ENCODE measurements around the gene LMF1. TPM values are rescaled to one million over a fixed set of nuclear protein-coding genes. Genes with fewer than 3 reads are reported as not detected.

The LMF1 gene
- total RNA-seq, 3 donors from 2014 or later (not counting 1 experiment from before 2014, with no cell fraction given) = 28.2 to 42.2 (median 41.2) TPM

GRCh38 chr16:892536-893255, 78.1 kb downstream of the LMF1 start:
- WGBS (ENCODE audit: insufficient coverage) = 89% methylated on average over 35 of the region's 35 CpGs
- Histone ChIP-seq H3K4me1 (ENCODE audit: control insufficient read depth, insufficient read depth, low read length) (no peaks in the 10 kb centered on the region), H3K27ac (ENCODE audit: low read length) (no peak overlapping the region), H3K4me3 (ENCODE audit: low read length) (no peak overlapping the region), H3K36me3 (ENCODE audit: control insufficient read depth, insufficient read depth, low read length) (peaks cover 6% of the 10 kb centered on the region), H3K9me3 (ENCODE audit: control insufficient read depth, insufficient read depth, low read length) (no peaks in the 10 kb centered on the region), H3K27me3 (ENCODE audit: control insufficient read depth, insufficient read depth, low read length) (no peaks in the 10 kb centered on the region)
- DNase-seq (no peak), ATAC-seq (no peak)
- Mint-ChIP-seq H3K4me3 (no peak overlapping the region), H3K4me1 (no peaks in the 10 kb centered on the region), H3K27me3 (ENCODE audit: low read depth in 2 of 2) (no peaks in the 10 kb centered on the region), H3K27ac (no peak overlapping the region), H3K9me3 (no peaks in the 10 kb centered on the region), H3K36me3 (no peaks in the 10 kb centered on the region)
- intact Hi-C loops (cut with micrococcal nuclease) = no loop called here
- no peak for TF ChIP-seq CTCF (IDR thresholded peaks at IDR 0.05)

GRCh38 chr16:892006-892405, 78.8 kb downstream of the LMF1 start:
- Mint-ChIP-seq H3K36me3 (no peaks in the 10 kb centered on the region), H3K4me1 (no peaks in the 10 kb centered on the region), H3K9me3 (no peaks in the 10 kb centered on the region), H3K27ac (no peak overlapping the region), H3K27me3 (ENCODE audit: low read depth in 2 of 2) (no peaks in the 10 kb centered on the region), H3K4me3 (no peak overlapping the region)
- intact Hi-C loops (cut with micrococcal nuclease) = no loop called here
- no peak for DNase-seq
- TF ChIP-seq CTCF (IDR thresholded peaks at IDR 0.05) = no peak
- WGBS (ENCODE audit: insufficient coverage) = 92% methylated on average over 19 of the region's 19 CpGs
- no peaks in the 10 kb centered on the region for H3K27me3 ChIP-seq (ENCODE audit: control insufficient read depth, insufficient read depth, low read length)
- H3K27ac ChIP-seq (ENCODE audit: low read length) = no peak overlapping the region
- ATAC-seq = no peak
- no peaks in the 10 kb centered on the region for H3K9me3 ChIP-seq (ENCODE audit: control insufficient read depth, insufficient read depth, low read length)
- peaks cover 6% of the 10 kb centered on the region for H3K36me3 ChIP-seq (ENCODE audit: control insufficient read depth, insufficient read depth, low read length)
- H3K4me1 ChIP-seq (ENCODE audit: control insufficient read depth, insufficient read depth, low read length) = no peaks in the 10 kb centered on the region
- no peak overlapping the region for H3K4me3 ChIP-seq (ENCODE audit: low read length)

GRCh38 chr16:891353-891740, 79.4 kb downstream of the LMF1 start:
- no peaks in the 10 kb centered on the region for H3K27me3 Mint-ChIP-seq (ENCODE audit: low read depth in 2 of 2)
- H3K4me1 Mint-ChIP-seq = no peaks in the 10 kb centered on the region
- ATAC-seq = no peak
- Histone ChIP-seq H3K27me3 (ENCODE audit: control insufficient read depth, insufficient read depth, low read length) (no peaks in the 10 kb centered on the region), H3K9me3 (ENCODE audit: control insufficient read depth, insufficient read depth, low read length) (no peaks in the 10 kb centered on the region), H3K4me1 (ENCODE audit: control insufficient read depth, insufficient read depth, low read length) (no peaks in the 10 kb centered on the region), H3K27ac (ENCODE audit: low read length) (no peak overlapping the region), H3K4me3 (ENCODE audit: low read length) (no peak overlapping the region), H3K36me3 (ENCODE audit: control insufficient read depth, insufficient read depth, low read length) (peaks cover 6% of the 10 kb centered on the region)
- no peak for DNase-seq
- 86% methylated on average over 11 of the region's 11 CpGs for WGBS (ENCODE audit: insufficient coverage)
- H3K36me3 Mint-ChIP-seq = no peaks in the 10 kb centered on the region
- no peak overlapping the region for H3K4me3 Mint-ChIP-seq
- no peaks in the 10 kb centered on the region for H3K9me3 Mint-ChIP-seq
- TF ChIP-seq CTCF (IDR thresholded peaks at IDR 0.05) = no peak
- no peak overlapping the region for H3K27ac Mint-ChIP-seq
- intact Hi-C loops (cut with micrococcal nuclease) = no loop called here

Data from natural killer cell (primary cell).